HEK293 (cell line): ENCODE measurements around the gene MAML3.

Source experiments
- CTCF ChIP-seq: fragments of 450-650 bp; formaldehyde crosslinking; IDR thresholded peaks from 2 replicates; pipeline ENCODE4 v1.5.1; 2016; ENCODE audit warnings: missing biosample characterization, missing genetic modification characterization
- HOXA7 ChIP-seq: sonication (generic); formaldehyde crosslinking; IDR thresholded peaks from 2 replicates; pipeline ENCODE4 v1.8.1; 2022; ENCODE audit warnings: missing genetic modification reagents, borderline replicate concordance
- ZBTB49 ChIP-seq: fragments of 450-650 bp; formaldehyde crosslinking; IDR thresholded peaks from 2 replicates; pipeline ENCODE4 v1.5.1; 2016; ENCODE audit warnings: missing biosample characterization, missing genetic modification characterization, low read depth

- TF ChIP-seq ZBTB49 = no peak
- no peak for TF ChIP-seq CTCF (tag by site-specific recombination)
- TF ChIP-seq HOXA7 (CRISPR knock-in tag) = no peak
Observed at GRCh38 chr4:140046016-140046415, 108.0 kb downstream of the MAML3 start.
